Lung (tissue), 12 donors: Measurements from ENCODE around the gene APOA4. TPM values are rescaled to one million over a fixed set of nuclear protein-coding genes. Genes with fewer than 3 reads are reported as not detected.

Source experiments
- ATAC-seq: fragments of 200-7000 bp; cut with Tn5 transposase; one replicate; pipeline ENCODE4 v1.9.1; 2020; ENCODE audit warnings: moderate number of reproducible peaks; ENCODE audit not compliant: insufficient read depth, low FRiP score
- DNase-seq, 3 donors: peaks; one replicate each; pipeline ENCODE4 v3.0.0-alpha.2; 2013 to 2017
- H3K27ac ChIP-seq, 2 donors: one replicate each; pipeline ENCODE4 v1.5.1; 2013; ENCODE audit warnings: mild to moderate bottlenecking in 2 of 2, moderate library complexity in 2 of 2, control low read depth in 1 of 2, inconsistent platforms in 1 of 2, low read depth in 1 of 2, low read length in 1 of 2
- H3K27me3 ChIP-seq, 3 donors: one replicate each; pipeline ENCODE4 v1.5.1; 2013; ENCODE audit warnings: low read length in 2 of 3; ENCODE audit not compliant: control insufficient read depth in 3 of 3, insufficient read depth in 3 of 3
- H3K36me3 ChIP-seq, 4 donors: one replicate each; pipeline ENCODE4 v1.5.1; 2013; ENCODE audit warnings: low read length in 4 of 4, mild to moderate bottlenecking in 1 of 4, moderate library complexity in 1 of 4; ENCODE audit not compliant: control insufficient read depth in 4 of 4, insufficient read depth in 4 of 4
- H3K4me1 ChIP-seq, 5 donors: one replicate each; pipeline ENCODE4 v1.5.1; 2013; ENCODE audit warnings: low read length in 5 of 5, mild to moderate bottlenecking in 2 of 5, moderate library complexity in 1 of 5; ENCODE audit not compliant: control insufficient read depth in 5 of 5, insufficient read depth in 5 of 5
- H3K4me3 ChIP-seq: one replicate; pipeline ENCODE4 v1.5.1; 2013; ENCODE audit warnings: mild to moderate bottlenecking, control low read depth, moderate library complexity
- H3K9ac ChIP-seq, 2 donors: one replicate each; pipeline ENCODE4 v1.5.1; 2013; ENCODE audit warnings: low read length in 2 of 2, control low read depth in 1 of 2; ENCODE audit not compliant: insufficient read depth in 1 of 2
- H3K9me3 ChIP-seq, 4 donors: one replicate each; pipeline ENCODE4 v1.5.1; 2013; ENCODE audit warnings: low read length in 3 of 4, mild to moderate bottlenecking in 1 of 4, moderate library complexity in 1 of 4; ENCODE audit not compliant: control insufficient read depth in 4 of 4, insufficient read depth in 3 of 4
- CTCF ChIP-seq: IDR thresholded peaks from 2 replicates; pipeline ENCODE4 v1.5.1; 2012; ENCODE audit warnings: mild to moderate bottlenecking; ENCODE audit errors: control extremely low read depth, extremely low read depth
- WGBS, 2 donors: extraction: QIAGEN DNeasy Blood & Tissue Kit; methylation state at CpG; one replicate each; pipeline ENCODE4 v1.1.7; 2013; 5-methylcytosine and 5-hydroxymethylcytosine counted together
- polyA plus RNA-seq, 2 donors: library from polyadenylated mRNA; stranded (reverse); fragments of 200-250 nt; gene quantifications; one replicate each; pipeline ENCODE4 v1.2.1, GENCODE V29; 2013
- total RNA-seq, 2 donors: library from RNA; depleted of rRNA in 1 of 2; stranded (reverse); fragments of >200 nt in 1 of 2; gene quantifications; one replicate each; pipeline ENCODE4 v1.2.1, GENCODE V29; 2014 to 2021
- donor health status: control.
- donor health status: control.
- donor health status: Bipolar disorder and iron deficiency.
- donor health status: healthy.
- donor health status: DM: yes; HTN: yes; CAD: no.

The APOA4 gene
- total and polyA plus RNA-seq, 4 donors = 0.06 TPM; not detected in 3

- 94 to 95% methylated on average over 51 of the region's 51 CpGs for WGBS, 2 donors
- Histone ChIP-seq H3K36me3 (no peaks in the 10 kb centered on the region), H3K27me3 (no peaks in the 10 kb centered on the region), H3K27ac (no peak overlapping the region), H3K9ac (no peak overlapping the region), H3K9me3 (no peaks in the 10 kb centered on the region), H3K4me1 (peaks cover 0 to 4% (median 0%) of the 10 kb centered on the region in 5 donors), H3K4me3 (no peak overlapping the region)
- DNase-seq = no peak
- TF ChIP-seq CTCF = no peak
- ATAC-seq = no peak
Measured at GRCh38 chr11:116821050-116821918, 1.8 kb downstream of the APOA4 start.

GRCh38 chr11:116819049-116819448 is 4.1 kb downstream of the APOA4 start:
- DNase-seq (no peak), ATAC-seq (no peak)
- no peak overlapping the region for H3K4me3 ChIP-seq
- no peaks in the 10 kb centered on the region for H3K9me3 ChIP-seq
- peaks cover 0 to 4% (median 0%) of the 10 kb centered on the region in 5 donors for H3K4me1 ChIP-seq
- no peak for TF ChIP-seq CTCF
- no peak overlapping the region for H3K27ac ChIP-seq
- no peaks in the 10 kb centered on the region for H3K27me3 ChIP-seq
- H3K9ac ChIP-seq = no peak overlapping the region
- H3K36me3 ChIP-seq = no peaks in the 10 kb centered on the region
- 85 to 91% methylated on average over 9 of the region's 9 CpGs for WGBS, 2 donors

GRCh38 chr11:116814502-116814901 is 8.6 kb downstream of the APOA4 start:
- no peak overlapping the region for H3K27ac ChIP-seq
- 50 to 81% methylated on average over 6 of the region's 6 CpGs for WGBS, 2 donors
- no peak overlapping the region for H3K4me3 ChIP-seq
- H3K36me3 ChIP-seq = no peaks in the 10 kb centered on the region
- DNase-seq = no peak
- TF ChIP-seq CTCF = no peak
- H3K27me3 ChIP-seq = no peaks in the 10 kb centered on the region
- H3K9ac ChIP-seq = no peak overlapping the region
- no peak for ATAC-seq
- H3K9me3 ChIP-seq = no peaks in the 10 kb centered on the region
- H3K4me1 ChIP-seq = no peaks in the 10 kb centered on the region
